Choroid plexus epithelial cell (primary cell): ENCODE results near the gene TBC1D22A.

Experiments
- DNase-seq: peaks from one replicate; pipeline ENCODE4 v3.0.0-alpha.2; 2010; ENCODE audit warnings: low read depth
- H3K4me3 ChIP-seq: 2 replicates; pipeline ENCODE4 v1.5.1; 2011; ENCODE audit warnings: low read depth, mild to moderate bottlenecking, control low read depth, low read length, moderate library complexity
- TF ChIP-seq, protein P1 (sequence below): conservative IDR thresholded peaks from 2 replicates; pipeline ENCODE4 v1.5.1; 2011; ENCODE audit warnings: low read depth, mild to moderate bottlenecking, control low read depth, inconsistent platforms, low read length, moderate library complexity

The TBC1D22A gene

DNA sequence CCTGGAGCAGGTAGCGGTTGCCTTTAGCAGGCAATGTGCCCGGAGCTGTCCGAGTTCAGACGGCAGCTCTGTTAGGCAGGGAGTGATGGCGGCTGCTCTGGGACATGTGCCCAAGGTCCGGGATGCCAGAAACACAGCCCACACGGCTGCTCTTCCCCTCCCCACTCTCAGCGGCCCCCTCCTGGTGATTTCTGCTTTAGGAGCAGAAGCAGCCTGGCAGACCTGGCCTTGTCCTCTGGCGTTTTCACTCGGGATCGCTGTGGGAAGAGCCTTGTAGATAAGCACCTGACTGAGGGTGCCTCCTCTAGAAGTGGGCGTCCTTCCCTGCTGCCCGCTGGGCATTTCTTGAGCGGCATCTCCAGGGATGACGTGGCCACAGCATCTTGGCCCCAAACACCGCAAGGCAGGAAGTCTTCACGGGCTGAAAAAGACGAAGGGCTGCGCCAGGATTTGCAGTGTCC, 392.2 kb downstream of the TBC1D22A start:
- H3K4me3 ChIP-seq, result no peak overlapping the region
- DNase-seq, result peak; percentile 20
- TF ChIP-seq, protein P1, sequence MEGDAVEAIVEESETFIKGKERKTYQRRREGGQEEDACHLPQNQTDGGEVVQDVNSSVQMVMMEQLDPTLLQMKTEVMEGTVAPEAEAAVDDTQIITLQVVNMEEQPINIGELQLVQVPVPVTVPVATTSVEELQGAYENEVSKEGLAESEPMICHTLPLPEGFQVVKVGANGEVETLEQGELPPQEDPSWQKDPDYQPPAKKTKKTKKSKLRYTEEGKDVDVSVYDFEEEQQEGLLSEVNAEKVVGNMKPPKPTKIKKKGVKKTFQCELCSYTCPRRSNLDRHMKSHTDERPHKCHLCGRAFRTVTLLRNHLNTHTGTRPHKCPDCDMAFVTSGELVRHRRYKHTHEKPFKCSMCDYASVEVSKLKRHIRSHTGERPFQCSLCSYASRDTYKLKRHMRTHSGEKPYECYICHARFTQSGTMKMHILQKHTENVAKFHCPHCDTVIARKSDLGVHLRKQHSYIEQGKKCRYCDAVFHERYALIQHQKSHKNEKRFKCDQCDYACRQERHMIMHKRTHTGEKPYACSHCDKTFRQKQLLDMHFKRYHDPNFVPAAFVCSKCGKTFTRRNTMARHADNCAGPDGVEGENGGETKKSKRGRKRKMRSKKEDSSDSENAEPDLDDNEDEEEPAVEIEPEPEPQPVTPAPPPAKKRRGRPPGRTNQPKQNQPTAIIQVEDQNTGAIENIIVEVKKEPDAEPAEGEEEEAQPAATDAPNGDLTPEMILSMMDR, result peak; percentile 23

DNA sequence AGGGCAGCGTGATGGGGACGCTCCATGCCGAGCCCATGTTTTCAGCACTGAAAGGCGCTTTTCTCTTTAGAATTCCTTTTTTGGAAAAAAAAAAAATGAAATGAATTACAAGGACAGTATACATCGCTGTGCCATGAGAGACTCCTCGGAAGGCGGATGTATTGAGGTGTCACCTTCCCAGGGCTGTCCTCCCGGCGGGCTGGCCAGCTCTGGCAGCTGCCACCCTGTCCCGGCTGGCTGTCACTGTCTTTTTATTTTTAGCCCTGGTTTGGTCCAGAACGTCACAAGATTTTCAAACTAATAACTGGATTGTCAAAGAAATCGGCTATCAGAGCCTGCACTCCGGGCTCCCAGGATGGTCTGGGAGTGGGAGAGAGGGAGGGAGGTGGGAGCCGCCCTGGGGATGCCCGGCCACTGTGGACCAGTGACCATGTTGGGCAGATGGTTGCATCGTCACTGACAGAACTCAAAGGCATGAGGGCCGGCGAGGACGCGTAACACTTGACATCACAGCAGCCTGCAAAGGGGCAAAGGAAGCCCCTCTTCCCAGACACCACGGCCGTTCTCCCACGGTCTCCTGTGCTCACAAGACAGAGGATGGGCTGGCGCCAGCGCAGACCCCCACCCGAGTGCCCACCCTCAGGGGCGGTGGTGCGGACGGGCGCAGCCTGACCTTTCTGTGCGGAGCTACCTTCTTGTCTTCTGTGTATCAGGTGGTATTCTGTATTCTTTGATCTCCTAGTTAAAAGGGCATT, 392.9 kb downstream of the TBC1D22A start:
- DNase-seq, result no peak
- TF ChIP-seq, protein P1, result no peak
- H3K4me3 ChIP-seq, result no peak overlapping the region

GRCh38 chr22:47155912-47156311, 393.5 kb downstream of the TBC1D22A start:
- TF ChIP-seq, protein P1, result no peak
- DNase-seq, result no peak
- H3K4me3 ChIP-seq, result no peak overlapping the region

DNA sequence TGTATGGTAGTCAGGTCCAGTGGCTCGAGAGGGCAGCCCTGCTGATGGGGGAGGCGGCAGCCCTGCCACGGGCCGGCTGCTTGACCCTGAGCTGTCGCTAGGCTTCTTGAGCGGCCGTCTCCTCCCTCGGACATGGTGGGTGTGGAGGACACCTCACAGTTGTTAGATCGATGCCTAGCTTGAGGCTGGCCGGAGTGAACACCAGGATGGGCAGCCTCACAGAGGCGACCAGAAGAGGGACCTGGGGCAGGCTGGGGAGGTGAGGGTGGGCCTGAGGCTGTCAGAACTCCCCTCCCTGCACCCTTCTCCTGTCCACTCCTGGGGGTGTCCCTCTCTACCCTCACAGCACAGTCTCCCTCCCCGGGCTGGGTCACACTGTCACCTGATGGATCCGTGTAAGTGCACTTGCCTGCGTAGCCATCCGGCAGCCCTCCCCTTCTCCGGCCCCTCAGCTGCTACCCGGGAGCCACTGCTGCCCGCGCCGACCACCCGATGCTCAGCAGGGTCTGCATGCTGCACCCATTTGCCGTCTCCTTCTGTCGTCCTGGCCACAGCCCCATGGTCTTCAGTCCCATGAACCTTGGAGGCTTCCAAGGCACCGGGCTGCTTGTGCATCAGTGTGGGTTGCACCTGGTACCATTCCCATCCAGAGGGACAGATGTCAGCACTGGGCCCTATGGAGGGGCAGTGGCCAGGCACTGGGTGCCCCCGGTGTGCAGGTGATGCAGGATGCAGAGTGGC, 394.1 kb downstream of the TBC1D22A start:
- no peak overlapping the region for H3K4me3 ChIP-seq
- DNase-seq, result no peak
- TF ChIP-seq, protein P1, result no peak

DNA sequence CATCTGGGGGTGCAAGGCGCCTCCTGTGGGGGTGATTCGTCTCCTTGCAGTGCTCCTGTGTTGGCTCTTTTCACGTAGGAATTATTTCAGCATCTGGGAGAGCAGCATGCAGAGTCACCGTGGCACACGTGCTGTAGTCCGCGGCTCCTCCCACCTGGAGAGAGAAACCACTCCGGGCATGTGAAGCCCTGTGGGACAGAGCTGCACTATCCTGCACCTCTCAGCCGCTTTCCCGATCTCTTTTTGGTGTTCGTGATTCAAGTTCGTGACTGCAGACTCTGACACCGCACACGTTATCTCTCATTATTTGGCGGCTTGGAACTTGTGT, 394.6 kb downstream of the TBC1D22A start:
- H3K4me3 ChIP-seq, result no peak overlapping the region
- no peak for DNase-seq
- TF ChIP-seq, protein P1, result no peak

DNA sequence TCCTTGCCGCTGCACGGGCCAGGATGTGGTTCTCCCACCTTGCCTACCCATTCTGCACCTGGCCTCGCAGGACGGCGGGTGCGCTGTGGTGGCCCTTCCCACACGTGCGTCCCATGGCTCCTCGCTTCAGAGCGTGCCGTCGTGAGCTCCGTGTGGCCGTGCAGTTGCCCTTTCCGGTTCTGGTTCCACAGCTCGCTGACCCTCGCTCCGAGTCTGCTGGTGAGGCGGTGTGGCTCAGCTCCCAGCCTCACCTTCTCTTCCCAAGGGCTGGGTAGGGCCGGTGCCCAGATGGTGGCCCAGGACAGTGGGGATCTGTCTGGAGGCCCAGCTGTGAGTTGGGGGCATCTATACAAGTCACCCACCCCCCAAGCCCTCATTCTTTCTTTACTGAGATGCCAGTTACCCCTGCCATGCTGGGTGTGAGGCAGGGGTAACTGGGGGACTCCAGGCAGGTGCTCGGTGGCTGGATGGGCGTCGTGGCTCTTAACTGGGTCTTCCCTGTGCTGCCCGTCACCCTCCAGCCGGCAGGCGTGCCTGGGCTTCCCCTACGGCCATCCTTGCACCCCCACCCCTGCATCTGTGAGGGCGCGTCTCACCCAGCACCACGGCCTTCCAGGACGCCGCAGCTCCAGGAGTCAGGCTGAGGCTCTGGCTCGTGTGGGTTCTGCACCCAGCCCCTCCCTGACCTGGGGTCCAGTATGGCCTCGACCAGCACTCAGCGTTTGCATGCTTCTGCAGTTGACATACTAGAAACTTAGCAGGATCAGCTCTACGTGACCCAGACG, 395.2 kb downstream of the TBC1D22A start:
- TF ChIP-seq, protein P1, result no peak
- no peak for DNase-seq
- H3K4me3 ChIP-seq, result no peak overlapping the region
